NCI-H510A treated with DMSO at 0.1 percent for 48 hours (cell line): ENCODE data around the gene NDUFC2.
"Not testable (repeated sequence)": the region's sequence is repeated elsewhere in the genome, so short reads cannot be mapped to it uniquely, and the experiment has no call there.

Source experiments
- DNase-seq: peaks from one replicate; lab custom pipeline; 2025; lab: John Stamatoyannopoulos, UW

NDUFC2 gene

DNA sequence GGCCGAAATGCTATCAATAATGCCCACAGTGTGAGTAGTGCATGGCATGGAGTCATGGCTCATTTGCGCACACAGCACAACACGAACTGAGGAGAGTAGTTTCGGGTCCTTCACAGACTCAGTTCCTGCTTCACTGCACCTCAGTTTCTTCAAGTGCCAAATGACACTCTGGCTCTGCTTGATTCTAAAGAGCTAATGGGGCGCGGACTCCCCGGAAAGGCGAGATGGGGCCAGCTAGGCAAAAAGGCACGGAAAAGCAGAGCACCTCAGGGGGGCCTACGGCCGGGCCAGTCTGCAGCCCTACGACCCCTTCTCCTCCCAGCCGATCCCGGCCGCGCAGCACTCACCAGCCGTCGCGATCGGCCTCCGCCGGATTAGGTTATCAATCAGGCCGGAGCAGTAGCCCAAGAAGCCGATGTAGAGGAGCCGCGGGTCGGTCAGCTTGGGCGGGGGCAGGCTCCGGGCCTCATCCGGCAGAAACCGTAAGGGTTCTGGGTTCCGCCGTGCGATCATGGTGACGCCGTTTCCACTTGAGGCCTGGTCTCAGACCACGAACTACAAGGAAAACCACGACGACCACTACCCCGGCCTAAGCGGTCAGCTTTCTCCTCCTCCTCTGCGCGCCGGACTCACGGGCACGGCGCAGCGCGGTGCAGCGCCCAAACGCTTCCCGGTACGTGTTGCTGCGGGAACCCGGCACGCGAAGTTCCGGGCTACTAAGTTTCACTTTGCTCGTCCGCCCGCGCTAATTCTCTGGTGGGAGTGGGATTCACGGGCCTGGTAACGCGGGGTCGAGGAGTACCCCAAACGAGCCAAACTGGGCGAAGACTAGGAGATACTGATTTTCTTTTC lies at the start of gene NDUFC2:
Gene NDUFC2, minus strand, starts transcription at position 631 of the 852 bp plus-strand sequence. Its CDS starts 118 bp downstream, at position 513.
- DNase-seq, result peak; percentile 74

DNA sequence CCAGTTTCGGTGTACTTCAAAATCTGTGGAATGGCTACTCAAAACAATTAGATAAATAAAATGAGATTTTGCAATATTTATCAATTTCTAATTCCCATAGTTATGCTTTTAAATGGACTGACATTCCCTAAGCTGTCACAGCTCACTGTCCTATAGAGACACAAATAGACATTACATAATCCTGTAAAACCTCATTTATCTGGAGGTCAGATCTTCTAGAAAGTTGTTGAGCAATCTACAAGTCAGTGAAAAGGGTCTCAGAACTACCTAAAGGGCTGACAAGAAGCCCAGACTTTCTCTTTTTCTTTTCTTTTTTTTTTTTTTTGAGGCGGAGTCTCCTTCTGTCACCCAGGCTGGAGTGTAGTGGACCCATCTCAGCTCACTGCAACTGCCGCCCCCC lies 47.7 kb upstream of the NDUFC2 start:
- no peak for DNase-seq

DNA sequence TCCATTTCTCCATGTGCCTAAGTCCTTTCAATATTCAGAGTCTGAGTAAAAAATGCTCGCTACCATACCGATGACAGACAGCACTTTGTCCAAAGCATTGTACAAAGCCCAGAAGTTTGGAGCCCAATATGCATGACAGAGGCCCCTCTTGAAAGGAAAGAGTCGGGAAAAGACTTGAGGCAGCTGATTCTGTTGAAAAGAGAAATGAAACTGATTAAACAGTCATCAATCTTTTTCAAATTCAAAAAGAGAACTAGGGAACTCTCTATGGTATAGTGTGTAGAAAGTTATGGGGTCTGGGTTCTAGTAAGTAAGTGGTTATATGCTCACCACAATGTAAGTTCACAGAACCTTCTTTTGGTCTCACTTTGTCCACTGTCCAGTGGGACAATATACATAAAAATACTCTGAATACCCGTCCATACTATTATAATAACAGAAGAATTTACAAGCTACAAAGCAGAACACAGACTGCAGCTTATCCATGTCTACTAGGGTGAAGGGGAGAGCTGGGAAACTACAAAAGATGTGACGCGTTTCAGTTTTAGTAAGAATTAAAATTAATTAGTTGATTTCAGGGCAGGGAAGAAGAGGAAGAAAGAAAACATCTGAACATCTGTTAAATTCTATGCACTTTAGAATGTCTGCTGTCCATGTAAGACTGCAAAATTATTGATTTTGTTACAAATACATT lies 33.1 kb upstream of the NDUFC2 start:
- DNase-seq, result no peak

DNA sequence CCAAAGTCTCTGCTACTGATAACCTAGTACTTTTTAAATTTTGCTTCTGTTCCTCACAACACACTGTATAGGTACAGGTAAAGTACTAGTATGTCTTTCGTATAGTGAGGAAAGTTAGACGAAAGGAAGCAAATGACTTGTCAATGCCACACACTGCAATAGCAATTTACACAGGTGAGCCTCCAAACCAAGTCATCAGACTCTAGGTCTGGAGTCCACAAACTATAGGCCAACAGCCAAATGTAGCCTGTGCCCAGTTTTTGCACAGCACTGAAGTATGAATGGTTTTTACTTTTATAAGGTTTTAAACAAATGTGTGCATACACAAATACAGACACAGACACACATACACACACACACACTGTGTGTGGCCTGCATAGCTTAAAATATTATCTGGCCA lies 31.6 kb upstream of the NDUFC2 start:
- no peak for DNase-seq

DNA sequence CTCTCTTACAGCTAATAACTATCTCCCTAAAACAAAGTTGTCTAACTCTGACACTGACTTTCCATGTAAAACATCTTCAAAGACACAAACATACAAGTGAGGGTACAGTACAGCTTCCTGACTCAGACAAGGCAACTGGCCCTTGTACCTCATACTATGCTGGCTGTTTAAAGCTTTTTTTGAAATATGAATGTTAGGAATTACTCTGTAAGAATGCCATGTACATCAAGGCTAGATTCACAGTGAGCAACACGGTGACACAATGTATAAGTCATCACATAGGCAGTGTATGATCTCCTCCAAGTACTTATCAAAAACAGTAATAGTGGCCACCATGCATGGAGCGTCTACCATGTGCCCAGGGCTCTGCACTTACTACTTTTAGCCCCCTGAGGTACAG lies 31.2 kb upstream of the NDUFC2 start:
- DNase-seq, result no peak

DNA sequence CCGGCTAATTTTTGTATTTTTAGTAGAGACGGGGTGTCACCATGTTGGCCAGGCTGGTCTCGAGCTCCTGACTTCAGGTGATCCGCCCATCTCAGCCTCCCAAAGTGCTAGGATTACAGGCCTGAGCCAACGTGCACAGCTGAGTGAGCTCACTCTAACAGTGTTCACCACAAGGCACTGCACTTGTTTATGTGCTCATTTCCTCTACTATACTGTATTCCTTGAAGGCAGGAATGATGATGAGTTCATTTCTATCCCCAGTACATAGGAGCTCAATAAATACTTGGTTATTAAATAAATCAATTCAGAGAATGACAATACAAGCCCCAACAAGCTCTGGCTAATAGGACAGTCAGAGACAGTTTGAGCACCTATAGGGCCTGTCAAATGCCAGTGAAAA lies 30.7 kb upstream of the NDUFC2 start:
- no peak for DNase-seq

DNA sequence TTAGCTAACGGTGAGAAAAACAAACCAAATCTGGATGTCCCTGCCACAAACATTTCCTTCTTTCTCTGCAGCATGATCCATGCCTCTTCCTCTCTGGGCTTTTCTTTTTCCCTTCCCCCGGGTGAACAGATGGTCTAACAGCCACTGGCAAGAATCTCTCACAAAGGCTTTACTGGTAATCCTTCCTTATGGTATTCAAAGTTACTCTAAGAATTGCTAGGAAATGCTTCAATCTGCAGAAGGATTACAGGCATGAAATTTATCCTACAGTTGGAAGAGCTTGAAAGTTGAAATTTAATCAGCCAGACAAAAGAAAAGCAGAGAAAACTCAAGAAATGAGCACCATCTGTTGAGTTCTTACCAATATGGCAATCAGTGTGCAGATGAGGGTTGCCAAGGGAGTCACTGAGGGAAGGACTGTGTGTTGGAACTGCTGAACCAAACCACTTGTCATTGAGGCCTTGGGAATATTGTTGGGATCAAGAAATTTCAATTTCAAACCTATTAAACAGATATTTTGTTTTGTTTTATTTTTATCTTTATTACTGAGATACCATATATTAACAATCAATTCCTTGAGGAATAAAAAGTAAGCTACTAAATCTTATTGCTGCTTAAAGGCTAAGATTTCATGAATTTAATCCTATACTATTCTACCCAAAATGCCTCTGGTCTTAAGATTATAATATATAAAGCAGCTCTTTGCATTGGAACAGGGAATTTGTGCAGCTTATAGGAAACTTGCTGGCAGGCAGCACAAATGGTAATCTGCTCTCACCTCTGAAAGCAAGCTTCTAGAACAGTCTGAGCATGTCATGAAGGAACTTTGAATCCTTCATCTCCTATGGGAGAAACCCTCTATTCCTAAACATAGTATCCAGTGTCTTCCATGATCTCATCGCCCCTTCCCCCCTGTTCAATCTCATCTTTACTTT lies 29.7 kb upstream of the NDUFC2 start:
- DNase-seq, result no peak

DNA sequence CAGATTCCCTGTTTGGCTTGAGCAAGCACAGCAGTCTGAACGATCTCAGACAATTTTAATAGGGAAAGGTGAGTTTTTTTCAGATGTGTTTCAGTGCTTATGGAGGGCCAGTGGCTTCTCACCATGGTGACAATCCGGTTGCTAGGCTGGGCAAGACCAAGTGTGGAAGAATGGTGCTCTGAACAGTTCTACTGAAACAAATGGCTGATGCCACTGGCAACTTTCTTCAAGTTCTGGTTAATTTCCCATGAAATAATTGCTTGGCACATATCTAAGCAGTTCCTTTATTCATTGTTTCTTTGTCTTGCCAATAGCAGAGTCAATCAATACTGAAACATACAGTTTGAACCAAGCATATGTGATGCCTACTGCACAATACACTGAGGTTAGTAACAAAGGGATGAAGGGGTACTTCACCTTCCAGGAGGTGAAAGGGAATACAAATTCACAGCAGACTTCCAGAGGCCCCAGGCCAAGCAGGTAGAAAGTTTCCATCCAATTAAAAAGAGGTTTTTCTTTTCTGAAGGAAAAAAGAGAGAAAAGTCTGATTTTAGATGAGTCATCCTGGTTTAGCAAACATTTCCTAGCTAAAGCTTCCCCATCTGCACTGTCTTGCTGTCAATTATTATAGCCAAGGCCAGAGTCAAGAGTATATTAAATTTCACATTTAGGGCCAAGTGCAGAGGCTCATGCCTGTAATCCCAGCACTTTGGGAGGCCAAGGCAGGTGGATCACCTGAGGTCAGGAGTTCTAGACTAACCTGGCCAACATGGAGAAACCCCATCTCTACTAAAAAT lies 21.2 kb upstream of the NDUFC2 start:
- DNase-seq, result no peak

DNA sequence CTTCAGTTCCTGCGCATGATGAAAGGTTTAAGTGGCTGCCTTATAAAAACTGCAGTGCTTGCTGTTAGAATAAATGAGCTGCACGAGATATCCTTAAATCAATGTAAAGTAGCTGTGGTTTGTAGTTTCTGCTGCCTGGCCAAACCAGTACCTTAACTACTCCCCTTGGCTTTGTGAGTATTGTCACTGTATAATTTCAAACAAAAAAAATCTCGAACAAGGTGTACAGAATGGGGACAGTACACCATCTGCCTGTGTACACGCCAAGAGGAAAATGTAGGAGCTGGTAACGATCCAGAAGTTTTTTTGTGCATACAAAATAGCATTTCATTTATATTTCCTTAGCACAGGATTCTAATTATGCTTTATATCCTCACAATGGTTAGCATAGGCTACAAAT lies 20.6 kb upstream of the NDUFC2 start:
- DNase-seq, result no peak

DNA sequence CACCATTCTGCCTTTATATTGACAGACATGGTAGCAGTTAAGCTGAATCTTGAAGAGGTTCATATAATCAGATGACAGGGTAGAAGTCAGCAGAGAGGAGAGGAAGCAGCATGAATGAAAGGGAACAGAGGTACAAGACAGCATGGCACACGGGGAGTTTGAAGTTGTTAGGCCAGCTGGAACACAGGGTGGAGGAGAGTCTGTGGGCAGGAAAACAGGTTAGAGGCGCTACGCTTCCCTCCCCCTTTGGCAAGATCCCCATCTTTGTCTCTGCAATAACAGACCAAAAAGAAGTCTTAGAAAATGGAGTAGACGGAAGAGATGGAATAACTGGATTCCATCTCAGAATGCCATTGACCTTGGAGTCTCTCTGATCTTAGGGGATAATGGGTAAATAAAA lies 20.0 kb upstream of the NDUFC2 start:
- no peak for DNase-seq

DNA sequence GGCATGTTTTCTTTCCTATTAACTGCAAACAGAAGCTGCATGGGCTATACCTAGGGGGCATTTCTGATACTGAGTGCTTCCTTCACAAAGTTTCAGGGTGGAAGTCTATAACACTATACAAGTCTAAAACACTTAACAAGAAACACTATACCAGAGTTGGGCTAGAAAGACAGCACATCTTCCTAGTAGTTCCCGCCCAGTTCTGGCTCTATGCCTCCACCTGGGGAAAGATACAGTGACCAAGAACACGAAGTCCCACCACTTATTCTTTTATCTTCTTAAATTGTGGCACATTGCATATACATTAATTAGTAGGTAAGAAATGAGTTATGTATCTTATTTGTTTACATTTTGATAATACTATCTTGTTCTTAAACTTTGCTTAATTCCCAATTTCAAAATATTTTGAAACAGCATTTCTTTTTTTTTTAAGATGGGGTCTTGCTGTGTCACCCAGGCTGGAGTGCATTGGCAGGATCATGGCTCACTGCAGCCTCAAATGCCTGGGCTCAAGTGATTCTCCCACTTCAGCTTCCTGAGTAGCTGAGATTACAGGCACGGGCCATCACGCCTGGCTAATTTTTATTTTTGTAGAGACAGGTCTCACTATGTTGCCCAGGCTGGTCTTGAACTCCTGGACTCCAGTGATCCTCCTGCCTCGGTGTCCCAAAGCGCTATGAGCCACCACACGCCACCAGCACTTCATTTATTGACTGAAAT lies 18.2 kb upstream of the NDUFC2 start:
- no peak for DNase-seq

DNA sequence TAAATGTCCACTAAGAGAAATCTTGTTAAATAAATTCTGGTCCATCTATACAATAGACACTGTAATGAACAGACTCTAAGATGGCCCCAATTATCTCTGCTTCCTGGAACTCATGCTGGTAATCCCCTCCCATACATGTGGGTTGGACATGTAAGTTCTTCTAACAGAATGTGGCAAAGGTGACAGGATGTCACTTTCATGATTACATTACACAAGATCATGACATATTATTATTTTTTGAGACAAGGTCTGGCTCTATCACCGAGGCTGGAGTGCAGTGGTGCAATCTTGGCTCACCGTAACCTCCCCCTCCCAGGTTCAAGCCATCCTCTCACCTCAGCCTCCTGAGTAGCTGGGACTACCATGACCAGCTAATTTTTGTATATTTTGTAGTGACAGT lies 14.6 kb upstream of the NDUFC2 start:
- no peak for DNase-seq

DNA sequence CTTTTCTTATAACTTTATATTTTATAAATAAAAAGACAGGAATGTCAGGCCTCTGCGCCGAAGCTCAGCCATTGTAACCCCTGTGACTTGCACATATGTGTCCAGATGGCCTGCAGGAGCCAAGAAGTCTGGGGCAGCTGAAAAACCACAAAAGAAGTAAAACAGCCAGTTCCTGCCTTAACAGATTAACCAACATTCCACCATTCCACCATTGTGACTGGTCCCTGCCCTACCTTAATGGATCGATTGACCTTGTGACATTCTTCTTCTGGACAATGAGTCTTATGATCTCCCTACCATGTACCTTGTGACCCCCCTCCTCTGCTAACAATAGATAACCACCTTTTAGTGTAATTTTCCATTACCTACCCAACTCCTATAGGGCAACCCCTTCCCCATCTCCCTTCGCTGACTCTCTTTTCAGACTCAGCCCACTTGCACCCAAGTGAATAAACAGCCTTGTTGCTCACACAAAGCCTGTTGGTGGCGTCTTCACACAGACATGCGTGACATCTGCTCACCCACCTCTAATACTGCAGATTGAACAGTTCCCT lies 6.9 kb upstream of the NDUFC2 start:
- not testable (repeated sequence) for DNase-seq

DNA sequence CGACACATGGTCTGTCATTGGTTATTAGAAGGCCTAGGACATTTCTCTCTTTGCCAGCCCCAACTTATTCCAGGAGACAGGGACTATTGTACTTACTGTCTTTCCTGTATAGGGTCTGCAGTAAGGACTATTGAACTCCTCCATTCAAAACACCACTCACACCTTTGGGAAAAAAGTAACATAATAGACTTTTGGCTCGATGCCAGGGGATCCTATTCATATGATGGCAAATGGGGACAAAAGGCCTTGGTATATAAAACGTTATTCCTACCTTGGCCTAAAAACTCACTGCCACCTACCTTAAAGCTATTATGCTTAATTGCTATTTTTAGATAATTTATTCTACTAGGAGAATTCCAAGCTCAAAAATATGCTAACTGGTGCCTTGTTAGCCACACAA lies 6.3 kb upstream of the NDUFC2 start:
- DNase-seq, result no peak

DNA sequence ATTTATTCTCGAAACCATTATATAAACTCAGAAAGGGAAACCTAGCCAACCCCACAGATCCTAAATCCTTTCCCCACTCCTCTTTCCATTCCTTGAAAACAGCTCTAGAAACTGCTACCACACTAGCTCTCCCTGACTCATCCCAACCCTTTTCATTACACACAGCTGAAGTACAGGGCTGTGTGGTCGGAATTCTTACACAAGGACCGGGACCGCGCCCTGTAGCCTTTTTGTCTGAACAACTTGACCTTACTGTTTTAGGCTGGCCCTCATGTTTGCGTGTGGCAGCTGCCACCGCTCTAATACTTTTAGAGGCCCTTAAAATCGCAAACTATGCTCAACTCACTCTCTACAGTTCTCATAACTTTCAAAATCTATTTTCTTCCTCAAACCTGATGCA lies 4.8 kb upstream of the NDUFC2 start:
- not testable (repeated sequence) for DNase-seq

DNA sequence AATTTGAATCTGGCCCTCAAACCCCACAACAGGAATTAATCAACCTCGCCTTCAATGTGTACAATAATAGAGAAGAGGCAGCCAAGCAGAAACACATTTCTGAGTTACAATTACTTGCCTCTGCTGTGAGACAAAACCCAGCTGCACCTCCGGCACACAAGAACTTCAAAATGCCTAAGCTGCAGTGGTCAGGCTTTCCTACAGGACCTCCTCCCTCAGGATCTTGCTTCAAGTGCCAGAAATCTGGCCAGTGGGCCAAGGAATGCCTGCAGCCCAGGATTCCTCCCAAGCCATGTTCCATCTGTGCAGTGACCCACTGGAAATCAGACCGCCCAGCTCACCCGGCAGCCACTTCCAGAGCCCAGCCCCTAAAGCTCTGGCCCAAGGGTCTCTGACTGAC lies 3.4 kb upstream of the NDUFC2 start:
- DNase-seq, result no peak

DNA sequence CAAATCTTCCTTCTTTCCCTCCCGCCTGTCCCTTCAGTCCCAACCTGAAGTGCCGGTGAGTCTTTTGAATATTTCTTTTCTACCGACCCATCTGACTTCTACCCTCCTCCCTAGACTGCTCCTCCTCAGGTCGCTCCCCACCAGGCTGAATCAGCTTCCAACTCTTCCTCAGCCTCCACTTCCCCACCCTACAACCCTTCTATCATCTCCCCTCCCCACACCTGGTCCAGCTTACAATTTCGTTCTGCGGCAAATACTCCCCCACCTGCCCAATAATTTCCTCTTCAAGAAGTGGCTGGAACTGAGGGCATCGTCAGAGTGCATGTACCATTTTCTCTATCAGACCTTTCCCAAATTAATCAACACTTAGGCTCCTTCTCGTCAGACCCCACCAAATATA lies 2.5 kb upstream of the NDUFC2 start:
- no peak for DNase-seq

DNA sequence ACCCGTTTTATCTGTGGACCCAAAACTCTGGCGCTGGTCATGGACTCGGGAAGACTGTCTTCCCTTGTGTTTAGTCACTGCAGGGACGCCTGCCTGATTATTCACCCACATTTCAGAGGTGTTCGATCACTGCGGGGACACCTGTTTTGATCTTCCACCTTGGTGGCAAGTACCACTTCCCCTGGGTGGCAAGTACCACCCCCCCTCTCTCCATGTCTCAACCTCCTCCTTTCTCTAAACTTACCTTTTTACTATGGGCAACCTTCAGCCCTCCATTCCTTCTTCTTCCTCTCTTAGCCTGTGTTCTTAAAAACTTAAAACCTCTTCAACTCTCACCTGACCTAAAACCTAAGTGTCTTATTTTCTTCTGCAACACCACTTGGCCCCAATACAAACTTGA lies 1.9 kb upstream of the NDUFC2 start:
- DNase-seq, result no peak

DNA sequence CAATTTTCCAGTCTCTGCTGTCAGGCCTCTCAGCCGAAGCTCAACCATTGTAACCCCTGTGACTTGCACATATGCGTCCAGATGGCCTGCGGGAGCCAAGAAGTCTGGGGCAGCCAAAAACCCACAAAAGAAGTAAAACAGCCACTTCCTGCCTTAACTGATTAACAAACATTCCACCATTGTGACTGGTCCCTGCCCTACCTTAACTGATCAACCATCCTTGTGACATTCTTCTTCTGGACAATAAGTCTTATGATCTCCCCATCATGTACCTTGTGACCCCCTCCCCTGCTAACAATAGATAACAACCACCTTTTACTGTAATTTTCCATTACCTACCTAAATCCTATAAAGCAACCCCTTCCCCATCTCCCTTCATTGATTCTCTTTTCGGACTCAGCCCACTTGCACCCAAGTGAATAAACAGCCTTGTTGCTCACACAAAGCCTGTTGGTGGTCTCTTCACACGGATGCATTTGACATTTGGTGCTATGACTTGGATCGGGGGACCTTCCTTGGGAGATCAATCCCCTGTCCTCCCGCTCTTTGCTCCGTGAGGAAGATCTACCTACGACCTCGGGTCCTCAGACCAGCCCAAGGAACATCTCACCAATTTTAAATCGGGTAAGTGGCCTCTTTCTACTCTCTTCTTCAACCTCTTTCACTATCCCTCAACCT lies 1.3 kb upstream of the NDUFC2 start:
- DNase-seq, result no peak
